OCI-LY7 (cell line): Measurements from ENCODE around the gene APRT. TPM values are rescaled to one million over a fixed set of nuclear protein-coding genes. Genes with fewer than 3 reads are reported as not detected.

ENCODE experiments used
- BruUV-seq: library from RNA; stranded (reverse); fragments of 400-500 nt; replicated peaks from 2 replicates; lab custom pipeline; 2021; lab: Mats Ljungman, UMichigan
- CTCF ChIA-PET: fragments of 300-600 bp; sonication (Branson Sonifier 250); formaldehyde crosslinking; loops from one replicate; lab custom pipeline; 2022; ENCODE audit warnings: antibody characterized with exemption; ENCODE audit not compliant: unreplicated experiment; lab: Charles Lee
- POLR2A ChIA-PET: fragments of 300-600 bp; sonication (Branson Sonifier 250); formaldehyde crosslinking; loops from one replicate; lab custom pipeline; 2022; ENCODE audit warnings: antibody characterized with exemption; lab: Charles Lee
- DNase-seq: peaks from one replicate; pipeline ENCODE4 v3.0.0-alpha.2; 2015; ENCODE audit warnings: low spot score
- H2AFZ ChIP-seq: fragments of 200-600 bp; sonication (generic), shearing (Covaris generic); 2 replicates; pipeline ENCODE4 v1.6.1; 2014; ENCODE audit warnings: mild to moderate bottlenecking, antibody characterized with exemption, low read length, moderate library complexity
- H3K27ac ChIP-seq: fragments of 200-600 bp; sonication (generic); 2 replicates; pipeline ENCODE4 v1.5.1; 2014; ENCODE audit warnings: mixed run types, low read depth, mild to moderate bottlenecking, moderate library complexity, low read length, inconsistent platforms; ENCODE audit not compliant: poor library complexity, severe bottlenecking
- H3K36me3 ChIP-seq: fragments of 200-600 bp; sonication (generic); 2 replicates; pipeline ENCODE4 v1.6.1; 2014; ENCODE audit warnings: mild to moderate bottlenecking, antibody characterized with exemption, low read length, moderate library complexity, mixed read lengths; ENCODE audit not compliant: insufficient read depth
- H3K4me1 ChIP-seq: fragments of 200-600 bp; sonication (generic); 2 replicates; pipeline ENCODE4 v1.5.1; 2014; ENCODE audit warnings: mild to moderate bottlenecking, low read length; ENCODE audit not compliant: insufficient read depth, poor library complexity, severe bottlenecking
- H3K4me2 ChIP-seq: fragments of 200-600 bp; sonication (generic); 2 replicates; pipeline ENCODE4 v1.6.1; 2014; ENCODE audit warnings: mild to moderate bottlenecking, low read length
- H3K4me3 ChIP-seq: fragments of 200-600 bp; sonication (generic); 2 replicates; pipeline ENCODE4 v1.5.1; 2014; ENCODE audit warnings: mild to moderate bottlenecking, low read depth, low read length; ENCODE audit not compliant: poor library complexity, severe bottlenecking
- H3K79me2 ChIP-seq: fragments of 200-600 bp; sonication (generic); 2 replicates; pipeline ENCODE4 v1.6.1; 2016; ENCODE audit warnings: low read depth, mild to moderate bottlenecking, low read length, moderate library complexity, mixed read lengths; ENCODE audit not compliant: insufficient read depth
- H3K9me2 ChIP-seq: fragments of 200-600 bp; sonication (generic); 2 replicates; pipeline ENCODE4 v1.6.1; 2016; ENCODE audit warnings: mild to moderate bottlenecking, low read length, mixed read lengths; ENCODE audit not compliant: insufficient read depth
- H3K9me3 ChIP-seq: fragments of 200-600 bp; sonication (generic); 2 replicates; pipeline ENCODE4 v1.6.1; 2014; ENCODE audit warnings: mild to moderate bottlenecking, mixed run types, low read length, mixed read lengths
- H4K20me1 ChIP-seq: fragments of 200-600 bp; sonication (generic); 2 replicates; pipeline ENCODE4 v1.6.1; 2014; ENCODE audit warnings: mild to moderate bottlenecking, antibody characterized with exemption, low read length, moderate library complexity, mixed read lengths; ENCODE audit not compliant: insufficient read depth
- CTCF ChIP-seq: fragments of 200-600 bp; sonication (generic); conservative IDR thresholded peaks from 2 replicates; pipeline ENCODE4 v1.5.1; 2014; ENCODE audit warnings: mild to moderate bottlenecking, antibody characterized with exemption, low read length, moderate library complexity, mixed read lengths
- EZH2phosphoT487 ChIP-seq: fragments of 200-600 bp; sonication (generic); IDR thresholded peaks from 2 replicates; pipeline ENCODE4 v1.6.1; 2018; ENCODE audit warnings: low read depth, borderline replicate concordance, mild to moderate bottlenecking, mixed run types, antibody characterized with exemption, low read length, moderate library complexity, mixed read lengths
- intact Hi-C: fragments of 100-400 bp; cut with micrococcal nuclease; formaldehyde crosslinking; loops from one replicate; pipeline ENCODE4 v1.10.0; 2022; ENCODE audit not compliant: unreplicated experiment
- total RNA-seq, 2 experiments: library from RNA; depleted of rRNA in 1 of 2; stranded (reverse); fragments of >200 nt in 1 of 2; shearing (Covaris generic) in 1 of 2; gene quantifications; 2 replicates each; pipeline ENCODE4 v1.2.3, GENCODE V29; 2014 to 2022

APRT gene
- total RNA-seq, 2 experiments from 2014 or later: 151 to 216 TPM

GRCh38 chr16:88850531-88851199 is 38.9 kb upstream of the APRT start:
- no peaks in the 10 kb centered on the region for H3K79me2 ChIP-seq
- TF ChIP-seq CTCF: no peak
- no peak for TF ChIP-seq EZH2phosphoT487
- 0 out of 2 replicates have a peak, but pooled peaks cover under 1% of the 10 kb centered on the region for H4K20me1 ChIP-seq
- ChIA-PET CTCF (no interaction called here), POLR2A (no interaction called here)
- DNase-seq: no peak
- intact Hi-C loops: no loop called here
- no peaks in the 10 kb centered on the region for H3K9me2 ChIP-seq
- no TSS peak for BruUV-seq
- H3K4me2 ChIP-seq: no peak overlapping the region
- H3K27ac ChIP-seq: no peak overlapping the region
- H2AFZ ChIP-seq: no peak overlapping the region
- no peak overlapping the region for H3K4me3 ChIP-seq
- H3K36me3 ChIP-seq: no peaks in the 10 kb centered on the region
- H3K4me1 ChIP-seq: peaks cover 13% of the 10 kb centered on the region
- H3K9me3 ChIP-seq: no peaks in the 10 kb centered on the region

GRCh38 chr16:88848557-88848956 is 36.8 kb upstream of the APRT start:
- H3K27ac ChIP-seq: no peak overlapping the region
- DNase-seq: no peak
- no peak overlapping the region for H3K4me3 ChIP-seq
- intact Hi-C loops: no loop called here
- H3K4me1 ChIP-seq: no peaks in the 10 kb centered on the region
- ChIA-PET CTCF (no interaction called here), POLR2A (interaction anchor here (1.1 kb wide), 1 partner anchor 9 kb away, joined by 4 read pairs; no protein-coding TSS in a partner anchor)
- TF ChIP-seq CTCF: no peak
- TF ChIP-seq EZH2phosphoT487: no peak
- no peaks in the 10 kb centered on the region for H4K20me1 ChIP-seq
- no peaks in the 10 kb centered on the region for H3K79me2 ChIP-seq
- no peak overlapping the region for H3K4me2 ChIP-seq
- H3K9me2 ChIP-seq: no peaks in the 10 kb centered on the region
- H3K36me3 ChIP-seq: no peaks in the 10 kb centered on the region
- no peaks in the 10 kb centered on the region for H3K9me3 ChIP-seq
- no TSS peak for BruUV-seq
- no peak overlapping the region for H2AFZ ChIP-seq

- H3K36me3 ChIP-seq: no peaks in the 10 kb centered on the region
- CTCF ChIA-PET: no interaction called here
- H4K20me1 ChIP-seq: no peaks in the 10 kb centered on the region
- POLR2A ChIA-PET: no interaction called here
- H3K79me2 ChIP-seq: no peaks in the 10 kb centered on the region
- H3K27ac ChIP-seq: no peak overlapping the region
- H3K9me2 ChIP-seq: no peaks in the 10 kb centered on the region
- no peak for DNase-seq
- intact Hi-C loops: no loop called here
- TF ChIP-seq CTCF (no peak), EZH2phosphoT487 (no peak)
- H3K4me1 ChIP-seq: no peaks in the 10 kb centered on the region
- H3K4me2 ChIP-seq: no peak overlapping the region
- H2AFZ ChIP-seq: no peak overlapping the region
- no peak overlapping the region for H3K4me3 ChIP-seq
- no peaks in the 10 kb centered on the region for H3K9me3 ChIP-seq
- no TSS peak for BruUV-seq
Observed at GRCh38 chr16:88847654-88848053, 35.9 kb upstream of the APRT start.
